Keratinocyte (primary cell): ENCODE results near the gene NOX3. TPM values are rescaled to one million over a fixed set of nuclear protein-coding genes. Genes with fewer than 3 reads are reported as not detected.

ENCODE experiments used
- DNase-seq: peaks from one replicate; pipeline ENCODE4 v3.0.0-alpha.2; 2011; ENCODE audit warnings: low read depth, missing footprints, low spot score
- FAIRE-seq: peaks from 2 replicates; lab custom pipeline; 2011; peaks lifted over from hg19 to GRCh38; lab: Jason Lieb, UNC
- H2AFZ ChIP-seq: 2 replicates; pipeline ENCODE4 v1.6.0; 2012; ENCODE audit warnings: low read length, control low read depth, inconsistent platforms; ENCODE audit not compliant: control insufficient read depth
- H3K27ac ChIP-seq: 2 replicates; pipeline ENCODE4 v1.5.1; 2011; ENCODE audit warnings: low read length; ENCODE audit not compliant: control insufficient read depth, insufficient read depth
- H3K27me3 ChIP-seq: 3 replicates; pipeline ENCODE4 v1.6.0; 2011; ENCODE audit warnings: low read length; ENCODE audit not compliant: control insufficient read depth, insufficient read depth; ENCODE audit errors: extremely low read depth
- H3K36me3 ChIP-seq, 2 experiments: 2 replicates in 1 of 2; 3 replicates in 1 of 2; pipeline ENCODE4 v1.5.1; 2011; ENCODE audit warnings: low read length in 2 of 2, mild to moderate bottlenecking in 1 of 2; ENCODE audit not compliant: control insufficient read depth in 2 of 2, insufficient read depth in 2 of 2; ENCODE audit errors: extremely low read depth in 1 of 2
- H3K4me1 ChIP-seq: 3 replicates; pipeline ENCODE4 v1.5.1; 2011; ENCODE audit warnings: low read length; ENCODE audit not compliant: control insufficient read depth, insufficient read depth; ENCODE audit errors: extremely low read depth
- H3K4me2 ChIP-seq: 3 replicates; pipeline ENCODE4 v1.6.0; 2011; ENCODE audit warnings: low read depth, low read length; ENCODE audit not compliant: control insufficient read depth, insufficient read depth; ENCODE audit errors: extremely low read depth
- H3K4me3 ChIP-seq, 3 experiments: fragments of 200-600 bp in 1 of 3; sonication (generic) in 1 of 3; 2 replicates in 2 of 3; 3 replicates in 1 of 3; pipeline ENCODE4 v1.5.1; 2011 to 2016; ENCODE audit warnings: low read length in 3 of 3, mild to moderate bottlenecking in 3 of 3, control low read depth in 2 of 3, inconsistent platforms in 1 of 3, low read depth in 1 of 3, mixed read lengths in 1 of 3, mixed run types in 1 of 3, moderate library complexity in 1 of 3; ENCODE audit not compliant: control insufficient read depth in 2 of 3, insufficient read depth in 2 of 3; ENCODE audit errors: extremely low read depth in 1 of 3
- H3K79me2 ChIP-seq: 2 replicates; pipeline ENCODE4 v1.6.0; 2012; ENCODE audit warnings: low read length; ENCODE audit not compliant: control insufficient read depth, insufficient read depth
- H3K9ac ChIP-seq: 3 replicates; pipeline ENCODE4 v1.6.0; 2011; ENCODE audit warnings: low read length; ENCODE audit not compliant: control insufficient read depth, insufficient read depth; ENCODE audit errors: extremely low read depth
- H3K9me1 ChIP-seq: 3 replicates; pipeline ENCODE4 v1.6.0; 2011; ENCODE audit warnings: low read length; ENCODE audit not compliant: control insufficient read depth, insufficient read depth; ENCODE audit errors: extremely low read depth
- H3K9me3 ChIP-seq: 2 replicates; pipeline ENCODE4 v1.5.1; 2012; ENCODE audit warnings: low read depth, low read length; ENCODE audit not compliant: control insufficient read depth
- H4K20me1 ChIP-seq: 3 replicates; pipeline ENCODE4 v1.6.0; 2011; ENCODE audit warnings: low read length; ENCODE audit not compliant: control insufficient read depth, insufficient read depth; ENCODE audit errors: extremely low read depth
- CTCF ChIP-seq, 3 experiments: IDR thresholded peaks in 1 of 3; conservative IDR thresholded peaks in 1 of 3; optimal IDR thresholded peaks in 1 of 3; 2 replicates in 2 of 3; 3 replicates in 1 of 3; pipeline versions ENCODE3 to v1.5.1; 2011; ENCODE audit warnings: low read length in 3 of 3, mild to moderate bottlenecking in 3 of 3, moderate library complexity in 2 of 3, control low read depth in 1 of 3, inconsistent platforms in 1 of 3; ENCODE audit not compliant: insufficient read depth in 2 of 3; ENCODE audit errors: extremely low read depth in 1 of 3
- EZH2 ChIP-seq: IDR thresholded peaks from one replicate; pipeline ENCODE4 v1.6.1; 2012; ENCODE audit warnings: inconsistent platforms, mild to moderate bottlenecking, low read length, moderate library complexity
- dilution Hi-C: fragments of 300-500 bp; cut with MboI; formaldehyde crosslinking; loops from one replicate; pipeline ENCODE4 v1.7.0; 2020; ENCODE audit warnings: low sequenced_read_pairs; ENCODE audit not compliant: extremely low pct_ligation_motif_present
- polyA plus RNA-seq, 5 experiments: library from polyadenylated mRNA; depleted of rRNA in 3 of 5; stranded (reverse) in 3 of 5; stranded (forward) in 1 of 5; unstranded in 1 of 5; fragments of >200 nt; gene quantifications; 1 replicate in 1 of 5; 2 replicates in 3 of 5; 3 replicates in 1 of 5; pipeline versions ENCODE4 v1.2.1 to v1.2.3, GENCODE V29; 2011 to 2012; ENCODE audit warnings: missing spikeins in 2 of 5, low read depth in 1 of 5, low replicate concordance in 1 of 5

Gene NOX3
- polyA plus RNA-seq, 1 donor (not counting 4 experiments of a cell fraction or from before 2014, with no cell fraction given): not detected

- H3K79me2 ChIP-seq: no peaks in the 10 kb centered on the region
- no peaks in the 10 kb centered on the region for H3K27me3 ChIP-seq
- no peaks in the 10 kb centered on the region for H4K20me1 ChIP-seq
- no peaks in the 10 kb centered on the region for H3K36me3 ChIP-seq
- no peak overlapping the region for H3K9ac ChIP-seq
- DNase-seq (no peak), FAIRE-seq (no peak)
- H3K27ac ChIP-seq: no peak overlapping the region
- dilution Hi-C loops: no loop called here
- H2AFZ ChIP-seq: no peak overlapping the region
- H3K9me3 ChIP-seq: no peaks in the 10 kb centered on the region
- H3K4me3 ChIP-seq: no peak overlapping the region
- no peak overlapping the region for H3K4me2 ChIP-seq
- peaks cover under 1% of the 10 kb centered on the region for H3K4me1 ChIP-seq
- TF ChIP-seq EZH2: no peak
- TF ChIP-seq CTCF (optimal IDR thresholded peaks at IDR 0.05 in 1 of 3, IDR thresholded peaks at IDR 0.05 in 1 of 3, conservative IDR thresholded peaks at IDR 0.05 in 1 of 3; ENCODE audit: extremely low read depth in 1 of 3, insufficient read depth in 2 of 3, low read length in 3 of 3): no peak
- no peaks in the 10 kb centered on the region for H3K9me1 ChIP-seq
These were observed 43.3 kb downstream of the NOX3 start for GRCh38 chr6:155412335-155412734.

- no peaks in the 10 kb centered on the region for H3K4me1 ChIP-seq
- FAIRE-seq: no peak
- no peaks in the 10 kb centered on the region for H3K36me3 ChIP-seq
- no peak overlapping the region for H3K4me3 ChIP-seq
- H2AFZ ChIP-seq: no peak overlapping the region
- H3K27me3 ChIP-seq: no peaks in the 10 kb centered on the region
- no peak for DNase-seq
- H3K79me2 ChIP-seq: no peaks in the 10 kb centered on the region
- no peak overlapping the region for H3K4me2 ChIP-seq
- no peaks in the 10 kb centered on the region for H3K9me1 ChIP-seq
- H4K20me1 ChIP-seq: no peaks in the 10 kb centered on the region
- TF ChIP-seq EZH2: no peak
- no peak for TF ChIP-seq CTCF (optimal IDR thresholded peaks at IDR 0.05 in 1 of 3, IDR thresholded peaks at IDR 0.05 in 1 of 3, conservative IDR thresholded peaks at IDR 0.05 in 1 of 3; ENCODE audit: extremely low read depth in 1 of 3, insufficient read depth in 2 of 3, low read length in 3 of 3)
- no peaks in the 10 kb centered on the region for H3K9me3 ChIP-seq
- H3K9ac ChIP-seq: no peak overlapping the region
- no peak overlapping the region for H3K27ac ChIP-seq
- dilution Hi-C loops: no loop called here
These were observed 44.2 kb downstream of the NOX3 start for GRCh38 chr6:155411154-155412052.
